Hindlimb muscle (tissue), 1 donor: ENCODE data around the gene ID3. TPM values are rescaled to one million over a fixed set of nuclear protein-coding genes. Genes with fewer than 3 reads are reported as not detected.
A peak's percentile ranks its signal among the peaks of the same experiment; 100 is the strongest.

Experiments
- DNase-seq: peaks from one replicate; pipeline ENCODE4 v3.0.0-alpha.2; 2013
- polyA plus RNA-seq: library from polyadenylated mRNA; unstranded; fragments of 120-200 nt; gene quantifications from one replicate; pipeline ENCODE4 v1.2.1, GENCODE V29; 2013; ENCODE audit not compliant: insufficient read length

ID3 gene
- 55.0 TPM for polyA plus RNA-seq

DNA sequence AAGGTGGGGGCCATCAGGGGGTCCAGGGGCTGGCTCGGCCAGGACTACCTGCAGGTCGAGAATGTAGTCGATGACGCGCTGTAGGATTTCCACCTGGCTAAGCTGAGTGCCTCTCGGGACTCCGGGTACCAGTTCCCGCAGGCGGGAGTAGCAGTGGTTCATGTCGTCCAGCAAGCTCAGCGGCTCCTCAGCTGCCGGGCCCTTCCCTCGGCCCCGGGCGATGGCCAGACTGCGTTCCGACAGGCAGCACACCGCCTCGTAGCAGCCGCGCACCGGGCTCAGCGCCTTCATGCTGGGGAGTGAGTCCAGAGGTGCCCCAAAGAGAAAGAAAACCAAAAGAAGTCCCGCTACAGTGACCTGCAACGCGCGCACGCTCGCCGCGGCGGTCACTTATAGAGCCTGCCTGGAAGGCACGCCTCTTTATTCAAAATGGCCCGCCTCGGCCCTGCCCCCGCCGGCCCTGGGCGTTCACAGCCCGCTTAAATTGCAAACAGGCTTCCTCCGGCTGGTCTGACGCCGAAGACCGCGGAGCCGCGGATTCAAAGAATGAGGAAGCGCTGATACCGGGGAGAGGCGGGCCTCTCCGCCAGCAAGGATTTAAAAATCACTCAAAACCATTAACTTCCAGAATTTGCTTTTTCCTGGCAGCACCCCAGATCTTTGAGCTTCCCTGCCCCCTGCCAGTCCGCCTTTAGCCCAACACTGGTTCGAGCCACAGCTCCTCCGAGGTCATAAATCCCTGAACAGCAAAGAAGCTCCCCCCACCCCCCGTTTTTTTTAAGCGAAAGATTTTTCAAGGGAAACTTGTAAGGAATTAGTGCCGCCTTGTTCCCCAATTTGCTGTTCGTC is at the start of gene ID3:
TSS of gene ID3 (minus strand) at position 366 of the 849 bp plus-strand sequence. CDS start at position 291, 75 bp downstream.
- DNase-seq = peak; percentile 97

- no peak for DNase-seq
Measured at GRCh38 chr1:23607944-23608343, 48.6 kb upstream of the ID3 start.

- DNase-seq = no peak
Measured at GRCh38 chr1:23601968-23602876, 42.9 kb upstream of the ID3 start.

GRCh38 chr1:23601135-23601967 is 42.0 kb upstream of the ID3 start:
- no peak for DNase-seq

DNA sequence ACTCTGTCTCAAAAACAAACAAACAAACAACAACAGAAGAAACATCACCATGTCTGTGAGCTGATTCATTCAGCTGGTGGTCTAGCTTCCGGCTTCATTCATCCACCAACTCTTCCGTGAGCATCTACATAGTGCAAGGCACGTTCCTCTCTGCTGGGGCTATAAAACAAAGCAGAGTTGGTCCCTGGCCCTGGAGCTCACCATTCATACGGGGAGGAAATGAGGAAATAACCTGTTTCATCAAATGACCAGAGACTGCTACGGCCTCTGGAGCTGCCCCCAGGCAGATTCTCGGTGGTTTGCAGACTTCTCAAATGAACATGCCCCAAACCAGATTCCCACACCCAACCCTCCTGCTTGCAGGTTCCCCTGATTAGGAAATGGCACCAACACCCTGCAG is 41.0 kb upstream of the ID3 start:
- DNase-seq = no peak

- DNase-seq = no peak
Measured at GRCh38 chr1:23599125-23599524, 39.8 kb upstream of the ID3 start.

- DNase-seq = no peak
Measured at GRCh38 chr1:23598424-23598823, 39.1 kb upstream of the ID3 start.

DNA sequence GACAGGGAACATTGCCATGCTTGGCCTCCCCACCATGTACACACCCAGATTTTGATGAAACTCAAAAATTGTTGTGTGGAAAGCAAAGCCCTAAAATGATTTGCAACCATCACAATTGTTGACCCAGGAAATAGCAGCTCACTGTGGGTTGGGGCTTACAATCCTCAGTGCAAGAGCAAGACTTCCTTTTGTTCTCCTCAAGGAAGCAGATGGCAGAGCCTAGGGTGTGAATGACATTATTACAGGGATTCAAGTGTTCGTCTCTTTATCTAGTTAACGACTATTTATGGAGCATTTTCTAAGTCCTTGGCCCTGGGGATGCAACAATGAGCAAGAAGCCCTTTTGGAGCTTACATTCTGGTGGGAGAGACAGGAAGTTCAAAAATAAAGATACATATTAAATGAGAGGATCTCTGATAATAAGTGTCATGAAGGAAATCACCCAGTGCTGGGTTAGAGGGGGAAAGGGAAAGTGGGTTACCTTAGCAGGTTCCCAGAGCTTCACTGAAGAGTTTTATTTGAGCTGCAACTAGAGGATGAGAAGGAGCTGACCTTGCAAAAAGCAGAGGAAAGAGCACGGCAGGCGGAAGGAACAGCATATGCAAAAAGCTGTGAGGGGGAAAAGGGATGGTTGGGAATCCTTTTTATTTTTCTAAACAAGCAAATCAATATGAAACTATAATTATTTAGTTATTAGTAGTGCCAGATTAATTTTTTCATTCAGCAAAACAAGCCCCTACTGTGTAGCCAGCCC is 38.5 kb upstream of the ID3 start:
- DNase-seq = no peak

DNA sequence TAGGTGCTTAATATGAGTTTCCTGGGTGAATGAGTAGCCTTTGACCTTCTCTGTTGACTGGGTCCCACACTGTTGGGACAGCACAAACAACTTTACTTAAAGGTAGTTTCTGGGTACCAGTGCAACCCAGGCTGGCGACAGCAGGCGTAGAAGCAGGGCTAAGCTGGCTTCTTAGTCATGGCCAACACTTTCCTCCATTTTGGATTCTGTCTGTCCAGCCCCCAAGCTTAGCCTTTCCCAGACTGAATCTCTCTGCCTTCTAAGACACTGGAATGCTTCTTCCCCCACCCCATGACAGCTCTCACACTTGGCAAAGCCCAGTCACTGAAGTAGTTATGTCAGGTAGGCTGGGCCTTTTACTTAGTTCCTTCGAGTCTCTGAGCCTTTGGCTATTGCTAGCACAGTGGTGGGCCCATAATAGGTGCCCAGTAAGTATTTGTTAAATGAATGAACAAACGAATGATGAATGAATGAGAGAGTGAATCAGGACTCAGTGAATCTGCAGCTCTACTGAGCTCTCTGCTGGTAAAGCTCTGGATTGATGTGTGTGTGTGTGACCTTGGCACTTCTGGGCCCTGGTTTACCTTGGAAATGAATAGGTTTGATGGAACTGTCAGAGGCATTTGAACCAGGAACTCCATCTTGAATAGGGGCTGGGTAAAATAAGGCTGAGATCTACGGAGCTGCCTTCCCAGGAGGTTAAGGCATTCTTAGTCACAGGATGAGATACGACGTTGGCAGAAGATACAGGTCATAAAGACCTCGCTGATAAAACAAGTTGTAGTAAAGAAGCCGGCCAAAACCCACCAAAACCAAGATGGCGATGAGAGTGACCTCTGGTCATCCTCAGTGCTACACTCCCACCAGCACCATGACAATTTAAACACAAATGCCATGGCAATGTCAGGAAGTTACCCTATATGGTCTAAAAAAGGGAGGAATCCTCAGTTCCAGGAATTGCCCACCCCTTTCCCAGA is 37.4 kb upstream of the ID3 start:
- no peak for DNase-seq

DNA sequence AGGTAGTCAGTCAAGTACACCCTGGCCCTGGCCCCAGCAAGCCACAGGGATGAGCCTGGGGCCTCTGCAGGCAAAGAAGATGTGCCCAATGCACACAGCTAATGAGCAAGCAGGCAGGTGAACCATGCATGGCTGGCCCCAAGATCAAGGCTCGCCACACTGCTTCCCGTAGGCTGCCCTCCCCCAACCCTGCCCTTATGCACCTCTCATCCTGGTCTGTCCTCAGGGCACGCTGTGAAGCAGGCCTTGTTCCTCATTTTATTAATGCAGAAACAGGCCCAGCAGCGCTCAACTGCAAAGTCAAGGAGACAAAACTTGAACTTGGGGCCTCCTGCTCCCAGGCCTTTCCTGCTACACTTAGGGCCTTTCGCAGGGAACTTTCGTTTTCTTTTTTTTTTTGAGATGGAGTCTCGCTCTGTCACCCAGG is 35.6 kb upstream of the ID3 start:
- no peak for DNase-seq

DNA sequence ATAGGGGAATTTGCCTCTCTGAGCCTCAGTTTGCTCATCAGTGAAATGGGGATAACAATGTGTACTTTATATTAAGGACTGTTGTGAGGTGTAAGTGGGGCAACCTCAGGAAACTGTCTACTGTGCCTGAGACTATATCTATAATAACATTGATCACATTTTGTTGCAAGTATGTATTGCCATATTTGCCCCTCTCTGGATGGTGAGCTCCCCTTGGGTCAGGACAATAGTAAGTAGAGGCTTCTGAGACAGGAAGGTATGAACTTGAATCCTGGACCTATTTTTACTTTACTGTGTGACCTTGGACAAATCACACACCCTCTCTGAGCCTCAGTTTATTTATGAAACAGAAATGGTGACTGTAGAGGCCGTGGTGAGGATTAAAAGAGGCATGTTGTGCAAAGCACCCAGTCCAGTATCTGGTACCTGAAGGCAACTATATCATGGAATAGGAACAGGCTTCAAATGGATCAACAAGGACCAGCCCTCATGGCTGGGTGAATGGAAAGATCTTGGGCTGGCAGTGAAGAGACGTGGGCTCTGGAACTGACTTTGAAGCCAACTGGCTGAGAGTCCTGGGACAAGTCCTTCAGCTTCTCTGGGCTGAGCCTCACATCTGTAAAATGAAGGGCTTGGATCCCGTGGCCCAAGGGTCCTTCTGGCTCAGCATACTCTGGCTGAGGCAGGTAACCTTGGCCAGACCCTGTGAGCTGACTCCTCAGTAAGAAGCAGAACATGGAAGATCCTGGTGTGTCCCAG is 35.0 kb upstream of the ID3 start:
- peak; percentile 54 for DNase-seq

DNA sequence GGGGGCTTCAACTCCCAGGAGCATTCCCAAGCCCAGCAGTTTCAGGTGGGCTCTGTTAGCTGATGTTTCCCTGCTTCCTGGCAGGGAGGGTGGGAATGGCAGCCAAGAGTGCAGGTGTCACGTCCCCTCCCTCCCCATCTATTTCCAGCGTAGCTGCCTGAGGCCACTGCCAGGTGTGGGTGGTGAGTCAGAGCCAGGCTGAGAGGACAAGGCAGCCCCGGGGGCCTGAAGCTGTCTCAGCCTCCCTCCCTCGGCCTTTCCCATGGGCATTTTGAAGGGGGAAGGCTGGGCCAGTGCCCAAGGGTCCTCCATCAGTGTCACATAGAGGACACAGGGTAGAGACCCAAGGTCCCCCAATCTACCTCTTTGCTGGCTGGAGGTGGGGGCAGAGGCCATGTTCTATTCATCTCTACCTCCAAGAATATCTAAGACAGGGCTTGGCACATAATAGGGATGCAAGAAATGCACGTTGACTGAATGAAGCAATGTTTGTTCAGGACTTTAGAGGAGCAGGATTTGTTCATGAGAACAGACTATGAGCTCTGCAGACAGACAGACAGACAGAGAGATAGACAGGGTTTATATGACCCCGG is 34.4 kb upstream of the ID3 start:
- no peak for DNase-seq

GRCh38 chr1:23593042-23593521 is 33.8 kb upstream of the ID3 start:
- no peak for DNase-seq

DNA sequence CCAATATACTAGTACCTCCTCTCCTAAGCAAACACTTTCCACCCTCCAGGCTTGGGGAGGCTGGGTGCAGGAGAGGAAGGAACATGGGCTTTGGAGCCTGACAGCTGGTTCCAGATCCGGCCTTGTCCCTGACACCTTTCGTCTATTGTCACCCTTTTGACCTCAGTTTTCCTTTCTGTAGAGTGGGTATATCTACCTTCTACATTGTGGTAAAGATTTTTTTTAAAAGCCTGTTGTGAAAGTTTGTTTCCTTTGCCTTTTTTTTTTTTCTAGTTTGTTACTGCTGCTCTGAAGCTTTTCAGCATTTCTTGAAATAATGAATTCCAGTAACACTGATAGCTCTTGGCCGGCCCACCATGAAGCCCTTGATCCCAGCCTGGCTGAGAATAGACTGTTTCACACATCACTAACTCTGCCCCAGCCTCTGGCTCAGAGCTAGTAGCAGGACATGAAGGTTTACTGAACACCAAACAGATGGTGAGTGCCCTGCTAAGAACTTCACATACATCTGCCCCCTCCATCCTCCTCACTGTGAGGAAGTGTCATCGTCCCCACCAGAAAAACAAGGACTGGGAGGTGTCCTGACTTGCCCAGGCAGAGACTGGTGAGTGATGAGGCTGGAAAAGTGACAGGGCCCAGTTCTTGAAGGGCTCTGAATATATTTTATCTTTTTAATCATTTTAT is 33.0 kb upstream of the ID3 start:
- no peak for DNase-seq

- no peak for DNase-seq
Measured at GRCh38 chr1:23591460-23592208, 32.3 kb upstream of the ID3 start.

GRCh38 chr1:23590058-23590783 is 30.9 kb upstream of the ID3 start:
- DNase-seq = no peak

DNA sequence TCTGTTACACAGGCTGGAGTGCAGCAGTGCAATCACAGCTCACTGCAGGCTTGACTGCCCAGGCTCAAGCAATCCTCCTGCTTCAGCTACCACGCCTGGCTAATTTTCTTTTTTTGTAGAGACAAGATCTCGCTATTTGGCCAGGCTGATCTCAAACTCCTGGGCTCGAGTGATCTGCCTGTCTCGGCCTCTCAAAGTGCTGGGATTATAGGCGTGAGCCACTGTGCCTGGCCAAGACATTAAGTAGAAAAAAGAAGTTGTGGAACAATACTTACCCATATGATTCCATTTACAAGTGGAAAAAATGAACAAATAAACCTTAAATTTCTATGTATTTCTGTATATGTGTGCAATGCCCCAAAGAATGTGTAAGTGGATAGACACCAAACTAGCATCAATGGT is 30.3 kb upstream of the ID3 start:
- DNase-seq = peak; percentile 72
